Stimulated activated CD8-positive, alpha-beta memory T cell treated with anti-CD3 and anti-CD28 coated beads, Interleukin-7, amount 100 ng/mL, for 1 hour (primary cell): ENCODE results near the gene HOXD12.

Source experiments
- DNase-seq, 2 donors: peaks; one replicate each; pipeline ENCODE4 v3.0.0-alpha.2; 2020; ENCODE audit warnings: low read depth in 2 of 2

Gene HOXD12

DNA sequence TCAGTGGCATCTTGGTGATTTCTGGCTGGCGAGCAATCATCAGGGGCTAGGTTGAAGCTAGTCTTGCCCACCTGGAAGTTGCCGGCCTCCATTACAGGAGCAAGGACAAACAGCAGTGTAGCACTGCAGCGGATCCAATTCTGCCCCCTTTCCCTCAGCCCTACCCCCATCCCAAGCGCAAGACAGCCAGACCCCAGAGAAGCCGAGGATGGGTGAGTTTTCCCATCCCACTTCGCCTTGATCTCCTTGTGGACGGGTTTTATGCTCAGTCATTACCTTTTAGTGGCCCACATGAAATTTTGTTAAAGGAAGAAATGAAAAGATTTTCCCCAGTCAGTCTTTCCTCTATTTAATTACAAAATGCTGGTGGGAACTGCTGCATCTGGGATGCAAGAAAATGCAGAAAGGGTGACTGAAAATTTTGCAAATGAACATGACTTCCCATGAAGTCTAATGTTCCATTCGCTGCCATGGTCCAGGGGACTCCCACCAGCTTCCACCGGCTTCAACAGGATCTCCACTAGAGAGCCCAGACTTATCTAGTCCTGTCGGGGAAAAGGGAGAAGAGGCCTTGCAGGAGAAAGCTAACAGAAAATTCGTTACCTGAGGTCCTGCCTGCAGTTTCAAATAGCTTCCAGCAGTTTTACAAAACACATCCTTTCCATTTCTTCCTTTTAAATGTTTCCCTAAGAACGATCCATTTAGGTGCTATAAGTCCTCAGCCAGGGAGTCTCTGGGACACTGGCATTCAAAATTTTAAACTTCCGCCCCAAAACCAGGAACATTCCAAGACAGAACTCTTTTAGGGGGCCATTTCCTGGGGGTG is 21.0 kb downstream of the HOXD12 start:
- no peak for DNase-seq

DNA sequence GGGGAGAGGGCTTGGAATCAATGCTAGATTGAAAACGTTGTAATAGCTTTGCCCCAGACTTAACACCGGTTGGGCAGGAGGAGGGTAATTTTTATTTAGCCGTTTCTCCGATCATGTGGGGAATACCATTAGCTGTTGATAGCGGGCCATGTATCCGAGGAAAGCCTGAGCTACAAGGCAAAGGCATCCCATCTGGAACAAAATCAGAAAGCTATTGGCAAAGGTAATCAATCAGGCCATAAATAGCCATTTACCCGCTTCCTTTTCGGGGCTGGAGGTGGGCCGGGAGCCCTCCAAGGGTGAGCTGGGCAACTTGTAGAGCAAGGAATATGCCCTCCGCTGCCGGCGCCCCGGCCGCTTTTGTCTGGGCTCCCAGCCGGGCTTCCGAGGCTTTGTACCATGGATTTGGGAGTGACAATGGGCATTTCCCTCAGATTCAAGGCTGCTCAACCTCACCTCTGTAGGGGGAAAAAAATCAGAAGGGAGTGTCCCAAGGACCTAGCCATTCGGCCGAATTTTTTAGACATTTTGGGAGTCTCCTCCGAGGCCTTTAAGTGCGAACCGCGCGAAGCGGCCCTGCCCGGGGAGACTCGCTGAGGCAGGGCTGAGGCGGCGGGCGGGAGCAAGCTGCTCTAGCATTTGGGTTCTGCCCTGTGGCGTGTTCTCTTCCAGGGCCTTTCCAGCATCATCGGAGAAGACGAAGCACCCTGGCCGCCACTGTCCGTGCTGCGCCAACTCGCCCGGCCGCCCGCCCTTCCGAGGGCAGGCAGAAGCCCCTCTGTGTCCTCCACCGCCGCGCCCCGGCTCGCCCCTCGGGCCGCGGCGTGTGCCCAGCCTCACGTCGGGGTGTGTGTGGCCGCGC is 21.8 kb downstream of the HOXD12 start:
- DNase-seq, result no peak

DNA sequence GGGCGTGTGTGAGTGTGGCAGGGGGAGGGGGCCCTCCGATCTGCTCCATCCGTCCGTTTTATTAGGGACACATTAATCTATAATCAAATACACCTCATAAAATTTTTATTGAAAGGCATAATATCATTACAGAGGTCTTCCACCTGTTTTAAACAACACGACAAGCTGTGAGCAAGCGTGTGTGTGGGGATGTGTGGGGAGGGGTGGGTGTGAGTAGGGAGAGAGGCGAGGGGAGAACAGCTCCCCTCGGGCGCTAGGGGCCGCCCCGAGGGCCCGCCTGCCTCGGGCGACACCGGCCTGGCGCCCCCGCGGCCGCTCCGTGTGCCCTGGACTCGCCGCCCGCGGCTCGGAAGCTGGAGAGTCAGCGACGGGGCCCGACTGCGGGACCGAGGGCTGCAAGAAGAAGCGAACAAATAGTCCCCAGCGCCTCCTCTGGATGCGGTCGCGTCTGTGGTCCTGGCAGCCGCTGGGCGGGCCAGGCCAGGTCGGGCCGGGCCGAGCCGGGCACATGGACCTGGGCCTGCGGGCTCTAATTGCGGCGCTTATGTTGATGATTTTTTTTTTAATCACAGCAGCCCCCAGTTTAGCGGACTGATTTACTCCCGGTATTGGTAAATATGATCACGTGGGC is 22.6 kb downstream of the HOXD12 start:
- no peak for DNase-seq

DNA sequence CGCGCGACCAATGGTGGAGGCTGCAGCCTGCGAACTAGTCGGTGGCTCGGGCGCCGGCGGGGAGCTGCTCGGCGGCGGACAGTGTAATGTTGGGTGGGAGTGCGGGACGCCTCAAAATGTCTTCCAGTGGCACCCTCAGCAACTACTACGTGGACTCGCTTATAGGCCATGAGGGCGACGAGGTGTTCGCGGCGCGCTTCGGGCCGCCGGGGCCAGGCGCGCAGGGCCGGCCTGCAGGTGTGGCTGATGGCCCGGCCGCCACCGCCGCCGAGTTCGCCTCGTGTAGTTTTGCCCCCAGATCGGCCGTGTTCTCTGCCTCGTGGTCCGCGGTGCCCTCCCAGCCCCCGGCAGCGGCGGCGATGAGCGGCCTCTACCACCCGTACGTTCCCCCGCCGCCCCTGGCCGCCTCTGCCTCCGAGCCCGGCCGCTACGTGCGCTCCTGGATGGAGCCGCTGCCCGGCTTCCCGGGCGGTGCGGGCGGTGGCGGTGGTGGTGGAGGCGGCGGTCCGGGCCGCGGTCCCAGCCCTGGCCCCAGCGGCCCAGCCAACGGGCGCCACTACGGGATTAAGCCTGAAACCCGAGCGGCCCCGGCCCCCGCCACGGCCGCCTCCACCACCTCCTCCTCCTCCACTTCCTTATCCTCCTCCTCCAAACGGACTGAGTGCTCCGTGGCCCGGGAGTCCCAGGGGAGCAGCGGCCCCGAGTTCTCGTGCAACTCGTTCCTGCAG is 23.3 kb downstream of the HOXD12 start, which contains the start of gene HOXD9:
HOXD9 (plus strand) TSS at position 37 of the 728 bp plus-strand sequence; CDS start at position 87, 50 bp downstream.
- no peak for DNase-seq

DNA sequence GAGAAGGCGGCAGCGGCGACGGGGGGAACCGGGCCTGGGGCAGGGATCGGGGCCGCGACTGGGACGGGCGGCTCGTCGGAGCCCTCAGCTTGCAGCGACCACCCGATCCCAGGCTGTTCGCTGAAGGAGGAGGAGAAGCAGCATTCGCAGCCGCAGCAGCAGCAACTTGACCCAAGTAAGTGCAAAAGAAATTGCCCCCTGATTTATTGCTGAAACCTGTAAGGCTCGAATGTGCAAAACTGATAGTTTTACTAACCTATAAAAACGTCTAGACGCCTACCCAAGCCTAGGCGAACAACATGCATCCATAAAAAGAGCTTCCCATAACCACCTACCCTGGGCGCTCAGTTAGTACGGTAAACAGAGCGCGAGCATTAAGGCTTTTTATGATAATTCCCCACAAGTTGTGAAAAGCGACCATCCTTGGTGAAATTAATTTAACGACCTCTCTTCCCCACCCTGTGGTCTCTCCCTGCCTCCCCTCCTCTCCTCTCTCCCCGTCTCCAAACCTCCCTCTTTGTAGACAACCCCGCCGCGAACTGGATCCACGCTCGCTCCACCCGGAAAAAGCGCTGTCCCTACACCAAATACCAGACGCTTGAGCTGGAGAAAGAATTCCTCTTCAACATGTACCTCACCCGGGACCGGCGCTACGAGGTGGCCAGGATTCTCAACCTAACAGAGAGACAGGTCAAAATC is 24.0 kb downstream of the HOXD12 start:
- no peak for DNase-seq

DNA sequence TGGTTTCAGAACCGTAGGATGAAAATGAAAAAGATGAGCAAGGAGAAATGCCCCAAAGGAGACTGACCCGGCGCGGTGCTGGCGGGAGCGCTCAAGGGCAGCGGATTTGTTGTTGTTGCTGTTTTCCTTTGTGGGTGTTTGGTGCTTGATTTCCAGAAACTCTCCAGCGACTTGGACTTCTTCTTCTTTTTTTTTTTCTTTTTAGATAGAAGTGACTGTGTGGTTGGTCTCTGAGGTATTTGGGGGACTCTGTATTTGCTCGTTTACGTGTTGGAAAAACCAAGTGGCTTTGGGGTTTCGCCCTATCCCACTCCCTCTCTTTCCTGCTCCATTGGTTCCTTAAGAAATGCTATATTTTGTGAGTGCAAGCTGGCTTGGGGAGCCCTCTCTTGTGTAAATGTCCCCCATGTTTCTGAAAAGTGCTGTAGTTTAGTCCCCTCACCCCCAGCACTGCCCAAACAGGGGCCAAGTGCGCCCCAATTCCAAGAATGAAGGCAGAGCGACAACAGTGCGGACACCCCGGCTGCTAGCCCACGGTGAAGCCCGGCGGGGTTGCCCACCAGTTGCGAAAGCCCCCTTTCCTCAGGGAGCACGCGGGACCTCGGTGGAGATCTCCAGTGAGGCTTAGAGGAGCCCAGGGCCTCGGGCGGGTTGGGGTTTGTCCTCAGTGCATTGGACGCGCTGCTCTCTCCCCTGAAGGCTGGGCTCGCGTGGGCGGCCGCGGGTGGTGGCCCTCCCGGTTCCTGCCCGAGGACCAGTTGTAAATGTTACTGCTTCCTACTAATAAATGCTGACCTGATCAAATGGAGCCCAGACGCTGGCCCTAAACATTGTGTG is 24.7 kb downstream of the HOXD12 start:
- no peak for DNase-seq

DNA sequence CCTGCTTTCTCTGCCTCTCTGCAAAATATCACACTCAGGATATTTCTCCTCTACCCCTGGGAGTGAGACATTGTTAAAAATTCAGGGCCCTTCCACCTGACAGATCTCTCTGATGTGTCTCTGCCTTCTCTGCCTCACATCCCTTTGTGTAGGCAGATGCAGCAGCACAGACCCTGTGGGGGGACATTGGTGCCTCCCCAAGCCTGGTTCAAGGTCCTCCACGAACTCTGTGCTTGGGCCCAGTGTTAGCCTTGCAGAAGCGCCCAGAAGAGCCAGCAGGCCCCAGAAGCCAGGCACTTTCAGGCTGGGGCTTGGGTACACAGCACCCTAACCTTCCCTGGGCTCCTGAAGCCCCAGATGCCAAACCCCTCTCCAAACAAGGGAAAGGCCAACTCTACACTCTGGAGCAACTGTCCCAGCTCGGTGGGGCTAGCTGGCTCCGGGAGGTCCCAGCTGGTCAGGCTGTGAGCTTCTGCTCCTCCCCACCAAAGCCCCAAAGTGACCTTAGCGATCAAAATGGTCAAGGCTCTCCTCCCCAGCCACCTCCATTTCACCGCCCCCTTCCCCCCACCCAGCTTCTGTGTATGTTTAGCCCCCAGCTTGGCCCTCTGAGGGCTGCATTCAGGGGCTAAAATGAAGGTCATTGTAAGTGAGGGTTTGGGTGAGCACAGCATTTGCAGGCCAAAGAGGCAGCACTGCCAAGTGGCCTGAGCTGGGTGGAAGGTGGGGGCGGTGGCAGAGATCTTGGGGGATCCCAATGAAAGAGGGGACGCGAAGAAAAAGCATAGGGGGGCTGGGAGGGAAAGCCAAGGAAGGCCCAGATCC is 25.6 kb downstream of the HOXD12 start:
- no peak for DNase-seq

DNA sequence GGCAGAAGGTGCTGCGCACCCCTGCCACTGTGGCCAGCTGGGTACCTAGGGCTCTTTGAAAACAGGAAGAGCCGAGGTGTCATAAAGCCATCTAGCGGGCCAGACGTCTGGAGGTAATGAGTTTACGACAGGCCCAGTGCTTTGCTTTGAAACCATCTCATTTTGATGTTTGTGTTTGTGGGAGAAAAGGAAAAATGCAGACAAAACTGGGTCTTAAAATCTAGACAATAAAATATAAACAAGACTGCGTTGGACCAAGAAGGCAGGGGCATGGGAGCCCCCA is 26.1 kb downstream of the HOXD12 start:
- DNase-seq, result no peak

DNA sequence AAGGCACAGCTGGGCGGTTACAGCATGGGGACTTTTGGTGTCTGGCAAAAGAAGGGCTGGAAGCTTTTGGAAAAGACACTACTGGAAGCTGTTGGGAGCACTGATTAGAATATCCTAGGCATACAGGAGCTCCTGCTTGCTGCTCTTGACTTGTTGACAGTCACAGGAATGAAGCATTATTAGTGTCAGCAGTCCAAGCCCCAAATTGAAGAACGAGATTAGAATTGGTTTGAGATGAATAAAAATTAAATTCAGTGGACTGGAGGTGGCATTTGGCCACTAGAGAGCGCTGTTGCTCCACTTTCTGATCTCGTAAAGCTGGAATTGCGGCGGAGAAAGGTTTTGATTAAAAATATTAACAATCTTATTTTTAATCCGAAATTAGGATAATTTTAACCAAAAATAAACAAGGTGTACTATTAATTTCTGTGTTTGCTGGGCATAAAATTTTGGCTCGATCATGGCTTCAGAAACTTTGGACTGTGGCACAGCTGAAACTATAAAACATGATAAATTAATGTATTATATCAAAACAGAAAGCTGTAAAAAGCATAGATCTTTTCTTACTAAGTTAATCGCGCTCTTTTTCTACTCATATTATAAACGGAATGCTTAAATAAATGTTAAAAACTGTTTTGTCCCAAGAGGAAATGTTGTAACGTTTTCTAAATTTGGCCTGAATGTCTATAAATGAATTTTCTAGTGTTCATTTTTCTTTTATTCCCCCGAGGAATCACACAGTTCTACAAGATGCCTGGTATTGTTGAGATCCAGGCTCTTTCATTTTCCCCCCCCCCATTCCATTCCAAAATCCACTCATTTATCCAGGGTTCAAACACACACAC is 27.6 kb downstream of the HOXD12 start:
- peak; percentile 50 to 60 for DNase-seq

DNA sequence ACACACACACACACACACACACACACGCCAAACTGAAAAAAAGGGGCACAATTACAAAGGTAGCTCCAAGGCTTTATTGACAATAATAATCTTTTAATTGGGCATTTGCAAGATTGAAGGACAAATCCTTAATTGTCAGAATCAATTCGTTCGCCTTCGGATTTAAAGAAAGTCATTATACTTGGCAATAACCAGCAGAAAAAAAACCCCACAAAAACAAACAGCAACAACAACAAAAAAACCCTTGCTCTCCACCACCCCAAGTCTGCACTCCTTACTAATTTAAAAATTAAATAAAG is 28.1 kb downstream of the HOXD12 start:
- no peak for DNase-seq

DNA sequence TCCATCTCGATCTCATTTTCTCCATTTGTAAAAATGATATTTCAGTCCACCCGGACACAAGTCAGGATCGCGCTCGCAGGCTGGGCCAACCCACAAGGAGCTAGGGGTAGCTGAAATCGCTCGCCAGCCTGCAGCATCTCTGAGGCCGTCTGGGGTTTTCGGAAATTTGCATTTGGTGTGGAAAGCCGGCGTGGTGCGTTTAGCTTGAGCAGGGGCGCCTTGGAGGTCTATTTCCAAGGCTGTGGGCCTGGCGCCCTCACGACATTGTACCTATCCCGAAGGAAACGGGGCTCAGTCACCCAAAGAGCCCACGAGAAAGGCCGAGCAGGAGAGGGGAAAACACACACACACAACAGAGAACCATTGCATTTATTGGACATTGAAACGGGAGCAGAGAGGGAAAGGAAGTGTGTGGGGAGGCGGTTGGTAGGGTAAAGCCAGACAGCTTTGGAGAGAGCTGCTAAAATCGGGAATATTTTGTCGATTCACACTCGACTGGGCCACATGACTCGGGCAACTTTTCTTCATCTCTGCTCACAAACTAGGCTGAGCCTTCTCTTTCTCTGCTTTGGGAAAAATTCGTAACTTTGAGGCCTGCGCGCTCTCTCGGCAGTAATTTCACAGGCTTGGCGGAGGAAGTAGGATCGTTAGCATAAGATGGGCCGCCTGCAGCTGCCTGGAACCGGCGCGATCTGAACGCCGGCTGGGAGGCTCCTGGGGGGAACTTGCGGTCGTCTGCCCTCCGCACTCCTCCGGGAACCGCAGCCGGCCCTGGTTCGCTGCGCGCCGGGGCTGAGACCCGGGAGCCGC is 28.8 kb downstream of the HOXD12 start:
- DNase-seq, result no peak

DNA sequence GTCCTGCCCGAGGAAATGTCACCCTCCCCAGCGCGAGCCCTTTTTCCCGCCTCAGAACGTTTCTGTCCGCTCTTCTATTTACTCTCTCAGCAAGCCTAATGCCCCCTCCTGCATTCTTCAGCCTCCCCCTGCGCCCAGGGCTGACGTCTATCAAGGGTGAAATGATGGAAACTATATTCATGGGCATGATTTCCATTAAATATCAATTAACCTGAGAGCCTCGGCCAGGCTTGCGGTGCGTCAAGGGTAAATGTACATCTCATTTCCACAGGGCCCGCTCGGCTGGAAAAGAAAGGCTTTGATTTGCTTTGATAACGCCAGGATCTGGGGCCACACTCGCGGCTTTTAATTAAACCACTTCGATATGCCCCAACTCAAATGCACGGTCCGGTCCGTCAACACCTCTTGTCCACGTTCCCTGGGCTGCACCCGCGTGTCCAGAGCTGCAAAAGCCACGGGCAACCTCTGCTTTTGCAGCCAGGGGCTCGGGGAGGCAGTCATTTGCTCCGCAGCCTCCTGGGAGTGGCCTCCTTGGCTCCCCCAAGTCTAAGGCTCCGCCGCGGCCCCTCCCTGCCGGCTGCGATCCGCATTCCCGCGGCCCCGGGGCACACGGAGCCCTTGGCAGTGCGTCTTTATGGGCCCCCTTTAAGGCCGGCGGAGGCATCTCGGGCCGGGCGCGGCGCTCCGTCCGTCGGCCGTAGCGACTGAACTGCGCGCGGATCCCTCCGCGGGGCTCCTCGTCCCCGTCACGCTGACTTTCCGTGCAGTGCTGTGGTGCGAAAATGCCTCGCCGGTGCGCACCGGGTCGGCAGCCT is 29.6 kb downstream of the HOXD12 start, which contains the start of gene HOXD8:
HOXD8 (plus strand) TSS at position 724 of the 815 bp plus-strand sequence. CDS start 662 bp downstream, outside the sequence.
- DNase-seq, result no peak

DNA sequence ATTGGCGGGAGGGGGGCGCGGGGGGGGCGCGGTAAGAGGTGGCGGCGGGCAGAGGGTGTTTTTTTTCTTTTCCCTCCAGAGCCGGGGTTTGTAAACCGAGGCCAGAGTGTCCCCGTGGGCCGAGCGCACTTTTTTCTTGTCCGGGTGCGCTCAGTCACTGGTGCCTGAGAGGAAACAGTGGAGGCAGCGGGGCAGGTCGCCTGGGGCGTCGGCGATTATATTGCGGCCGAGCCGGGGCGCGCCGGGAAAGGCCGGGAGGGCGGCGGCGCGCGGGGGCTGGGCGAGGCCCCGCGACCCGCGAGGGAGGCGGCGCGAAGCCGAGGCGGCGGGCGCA is 30.2 kb downstream of the HOXD12 start:
- no peak for DNase-seq

DNA sequence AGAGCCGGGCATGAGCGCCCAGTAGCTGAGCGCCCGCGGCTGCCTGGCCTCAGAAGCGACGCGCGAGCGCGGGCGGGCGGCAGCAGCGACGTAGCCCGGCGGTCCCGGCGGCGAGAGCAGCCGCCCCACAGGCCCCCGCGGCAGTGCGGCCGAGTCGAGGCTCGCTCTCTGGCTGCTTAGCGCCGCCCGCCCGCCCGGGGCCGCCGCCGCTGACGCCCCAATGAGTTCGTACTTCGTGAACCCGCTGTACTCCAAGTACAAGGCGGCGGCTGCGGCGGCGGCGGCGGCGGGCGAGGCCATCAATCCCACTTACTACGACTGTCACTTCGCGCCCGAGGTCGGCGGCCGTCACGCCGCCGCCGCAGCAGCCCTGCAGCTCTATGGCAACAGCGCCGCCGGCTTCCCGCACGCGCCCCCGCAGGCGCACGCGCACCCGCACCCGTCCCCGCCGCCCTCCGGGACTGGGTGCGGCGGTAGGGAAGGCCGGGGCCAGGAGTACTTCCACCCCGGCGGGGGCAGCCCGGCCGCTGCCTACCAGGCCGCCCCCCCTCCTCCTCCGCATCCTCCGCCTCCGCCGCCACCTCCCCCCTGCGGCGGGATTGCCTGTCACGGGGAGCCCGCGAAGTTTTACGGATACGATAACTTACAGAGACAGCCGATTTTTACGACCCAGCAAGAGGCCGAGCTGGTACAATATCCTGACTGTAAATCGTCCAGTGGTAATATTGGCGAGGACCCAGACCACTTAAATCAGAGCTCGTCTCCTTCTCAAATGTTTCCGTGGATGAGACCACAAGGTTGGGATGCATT is 30.8 kb downstream of the HOXD12 start:
- DNase-seq, result no peak

DNA sequence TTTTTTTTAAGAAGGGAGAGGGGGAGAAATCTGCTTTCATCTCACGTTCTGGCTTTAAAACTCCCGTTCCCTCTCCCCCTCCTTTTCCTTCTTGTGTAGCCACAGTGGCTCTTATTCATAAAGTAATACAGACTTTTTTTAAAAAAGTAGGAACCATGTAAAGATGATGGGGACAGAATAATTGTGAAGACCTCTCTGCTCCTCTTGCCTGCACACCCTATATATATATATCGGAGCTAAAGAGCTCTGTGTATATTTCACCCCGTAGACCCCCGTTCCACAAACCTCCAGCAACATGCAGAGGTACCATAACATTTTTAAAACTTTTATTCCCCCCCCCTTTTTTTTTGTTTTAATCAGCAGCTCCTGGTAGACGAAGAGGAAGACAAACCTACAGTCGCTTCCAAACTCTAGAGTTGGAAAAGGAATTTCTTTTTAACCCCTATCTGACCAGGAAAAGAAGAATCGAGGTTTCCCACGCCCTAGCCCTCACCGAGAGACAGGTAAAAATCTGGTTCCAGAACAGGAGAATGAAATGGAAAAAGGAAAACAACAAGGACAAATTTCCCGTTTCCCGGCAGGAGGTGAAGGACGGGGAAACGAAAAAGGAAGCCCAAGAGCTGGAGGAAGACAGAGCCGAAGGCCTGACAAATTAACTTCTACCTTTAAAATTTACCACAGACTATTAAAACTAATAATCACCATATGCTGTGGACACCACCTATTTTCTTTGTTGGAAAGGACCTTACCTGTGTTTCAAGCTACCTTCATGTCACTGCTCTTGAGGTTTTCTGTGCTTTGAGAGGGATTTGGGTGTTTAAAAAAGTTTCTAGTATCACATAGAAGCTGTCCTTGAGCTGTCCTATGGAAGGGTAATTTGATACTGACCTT is 31.6 kb downstream of the HOXD12 start:
- no peak for DNase-seq
